ENCODE results near the gene DPCD.
"Not testable (repeated sequence)": the region's sequence is repeated elsewhere in the genome, so short reads cannot be mapped to it uniquely, and the experiment has no call there.

The DPCD gene

GRCh38 chr10:101588879-101589278 lies 758 bp downstream of the DPCD start:
- no peak for DNase-seq (ENCODE audit: low read depth)
- TF ChIP-seq CTCF (IDR thresholded peaks at IDR 0.05; ENCODE audit: insufficient read depth, low read depth, low read length, missing control alignments): no peak
- peak overlapping the region; percentile 90 for H3K4me3 ChIP-seq (ENCODE audit: low read depth, low read length)

- DNase-seq (ENCODE audit: low read depth): not testable (repeated sequence)
These were observed 5.2 kb downstream of the DPCD start for GRCh38 chr10:101593331-101593730.

GRCh38 chr10:101595591-101596433 lies 7.7 kb downstream of the DPCD start:
- no peak for TF ChIP-seq CTCF (IDR thresholded peaks at IDR 0.05; ENCODE audit: insufficient read depth, low read depth, low read length, missing control alignments)
- no peak for DNase-seq (ENCODE audit: low read depth)
- H3K4me3 ChIP-seq (ENCODE audit: low read depth, low read length): no peak overlapping the region

More at GRCh38 chr10:101593331-101593730, 5.2 kb downstream of the DPCD start:
- not testable (repeated sequence) for H3K4me3 ChIP-seq (ENCODE audit: low read depth, low read length)

GRCh38 chr10:101597091-101597900 lies 9.2 kb downstream of the DPCD start:
- DNase-seq (ENCODE audit: low read depth): no peak

GRCh38 chr10:101601541-101601940 lies 13.4 kb downstream of the DPCD start:
- no peak for DNase-seq (ENCODE audit: low read depth)
- no peak overlapping the region for H3K4me3 ChIP-seq (ENCODE audit: low read depth, low read length)
- no peak for TF ChIP-seq CTCF (IDR thresholded peaks at IDR 0.05; ENCODE audit: insufficient read depth, low read depth, low read length, missing control alignments)

More at GRCh38 chr10:101597091-101597900, 9.2 kb downstream of the DPCD start:
- no peak overlapping the region for H3K4me3 ChIP-seq (ENCODE audit: low read depth, low read length)
- no peak for TF ChIP-seq CTCF (IDR thresholded peaks at IDR 0.05; ENCODE audit: insufficient read depth, low read depth, low read length, missing control alignments)

GRCh38 chr10:101602761-101603398 lies 14.8 kb downstream of the DPCD start:
- peak; percentile 85 for TF ChIP-seq CTCF (IDR thresholded peaks at IDR 0.05; ENCODE audit: insufficient read depth, low read depth, low read length, missing control alignments)
- peak; percentile 75 for DNase-seq (ENCODE audit: low read depth)
- H3K4me3 ChIP-seq (ENCODE audit: low read depth, low read length): no peak overlapping the region

GRCh38 chr10:101607124-101607523 lies 19.0 kb downstream of the DPCD start:
- no peak for DNase-seq (ENCODE audit: low read depth)
- no peak overlapping the region for H3K4me3 ChIP-seq (ENCODE audit: low read depth, low read length)
- no peak for TF ChIP-seq CTCF (IDR thresholded peaks at IDR 0.05; ENCODE audit: insufficient read depth, low read depth, low read length, missing control alignments)
